Neural progenitor cell (in vitro differentiated cells): Measurements from ENCODE around the gene TOR4A.
A peak's percentile ranks its signal among the peaks of the same experiment; 100 is the strongest.

ENCODE experiments used
- EZH2phosphoT487 ChIP-seq: fragments of 200-600 bp; sonication (generic); IDR thresholded peaks from 2 replicates; pipeline ENCODE4 v1.6.1; 2017; ENCODE audit warnings: antibody characterized with exemption
- TF ChIP-seq, protein P1 (sequence below): fragments of 200-600 bp; sonication (generic); IDR thresholded peaks from 2 replicates; pipeline ENCODE4 v1.5.1; 2017; ENCODE audit warnings: antibody characterized with exemption, mild to moderate bottlenecking

DNA sequence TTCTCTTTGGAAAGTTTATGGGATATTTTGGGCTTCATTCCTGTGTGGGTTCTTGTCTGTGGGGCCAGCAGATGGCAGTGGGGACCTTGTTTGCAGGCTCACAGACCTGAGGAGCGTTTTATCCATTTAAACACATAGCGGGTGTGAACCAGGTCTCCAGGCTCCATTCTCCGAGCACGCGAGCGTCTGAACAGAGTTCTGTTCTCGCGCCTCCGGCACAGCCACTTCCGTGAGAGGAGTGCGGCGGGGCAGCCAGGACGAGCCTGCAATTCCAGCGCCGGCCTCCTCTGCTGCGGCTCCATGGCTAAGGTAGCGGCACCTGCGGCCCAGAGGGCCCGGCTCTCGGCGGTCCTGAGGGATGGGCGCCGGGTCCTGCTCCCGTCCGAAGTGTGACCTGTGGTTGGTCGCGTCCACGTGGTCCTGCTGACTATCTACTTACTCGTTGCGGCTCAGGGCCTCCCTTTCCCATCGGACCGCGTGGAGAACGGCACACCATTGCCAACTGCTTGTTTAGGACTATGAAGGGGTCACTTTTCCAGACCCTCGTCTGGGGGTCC, 17.2 kb downstream of the TOR4A start:
- TF ChIP-seq EZH2phosphoT487 = no peak
- TF ChIP-seq, protein P1, sequence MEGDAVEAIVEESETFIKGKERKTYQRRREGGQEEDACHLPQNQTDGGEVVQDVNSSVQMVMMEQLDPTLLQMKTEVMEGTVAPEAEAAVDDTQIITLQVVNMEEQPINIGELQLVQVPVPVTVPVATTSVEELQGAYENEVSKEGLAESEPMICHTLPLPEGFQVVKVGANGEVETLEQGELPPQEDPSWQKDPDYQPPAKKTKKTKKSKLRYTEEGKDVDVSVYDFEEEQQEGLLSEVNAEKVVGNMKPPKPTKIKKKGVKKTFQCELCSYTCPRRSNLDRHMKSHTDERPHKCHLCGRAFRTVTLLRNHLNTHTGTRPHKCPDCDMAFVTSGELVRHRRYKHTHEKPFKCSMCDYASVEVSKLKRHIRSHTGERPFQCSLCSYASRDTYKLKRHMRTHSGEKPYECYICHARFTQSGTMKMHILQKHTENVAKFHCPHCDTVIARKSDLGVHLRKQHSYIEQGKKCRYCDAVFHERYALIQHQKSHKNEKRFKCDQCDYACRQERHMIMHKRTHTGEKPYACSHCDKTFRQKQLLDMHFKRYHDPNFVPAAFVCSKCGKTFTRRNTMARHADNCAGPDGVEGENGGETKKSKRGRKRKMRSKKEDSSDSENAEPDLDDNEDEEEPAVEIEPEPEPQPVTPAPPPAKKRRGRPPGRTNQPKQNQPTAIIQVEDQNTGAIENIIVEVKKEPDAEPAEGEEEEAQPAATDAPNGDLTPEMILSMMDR = peak; percentile 33
